T-cell (primary cell): Measurements from ENCODE around the gene TRIM27. TPM values are rescaled to one million over a fixed set of nuclear protein-coding genes. Genes with fewer than 3 reads are reported as not detected.

Source experiments
- ATAC-seq, 4 experiments: fragments of 200-7000 bp in 3 of 4; fragments of 150-1000 bp in 1 of 4; cut with Tn5 transposase; replicated peaks in 1 of 4; 1 replicate in 3 of 4; 2 replicates in 1 of 4; pipeline ENCODE4 v1.10.0; 2021; ENCODE audit warnings: moderate library complexity in 3 of 4, mild to moderate bottlenecking in 2 of 4, moderate number of reproducible peaks in 1 of 4
- CTCF ChIA-PET, 2 donors: fragments of 300-600 bp; sonication (Branson Sonifier 250); formaldehyde crosslinking; loops; one replicate each; lab custom pipeline; 2022; ENCODE audit warnings: antibody characterized with exemption in 2 of 2; lab: Charles Lee
- POLR2A ChIA-PET, 2 donors: fragments of 300-600 bp; sonication (Branson Sonifier 250); formaldehyde crosslinking; loops; one replicate each; lab custom pipeline; 2022; ENCODE audit warnings: antibody characterized with exemption in 2 of 2; lab: Charles Lee
- DNase-seq, 35 experiments: peaks; one replicate each; pipeline versions ENCODE4 v3.0.0 to v3.0.0-alpha.2; 2013 to 2023
- H3K27ac ChIP-seq: one replicate; pipeline ENCODE4 v1.5.1; 2013; ENCODE audit warnings: low read length
- H3K27me3 ChIP-seq, 2 experiments: replicated peaks in 1 of 2; 1 replicate in 1 of 2; 2 replicates in 1 of 2; pipeline versions ENCODE4 v1.6.1 to v1.7.0; 2013; ENCODE audit warnings: low read length in 1 of 2, mixed read lengths in 1 of 2; ENCODE audit not compliant: control insufficient read depth in 2 of 2, insufficient read depth in 2 of 2; ENCODE audit errors: extremely low read depth in 1 of 2
- H3K36me3 ChIP-seq, 2 donors: 1 replicate in 1 of 2; 2 replicates in 1 of 2; pipeline versions ENCODE4 v1.6.1 to v1.7.0; 2013; ENCODE audit warnings: low read length in 1 of 2; ENCODE audit not compliant: control insufficient read depth in 2 of 2, insufficient read depth in 1 of 2; ENCODE audit errors: extremely low read depth in 1 of 2
- H3K4me1 ChIP-seq, 2 experiments: 1 replicate in 1 of 2; 2 replicates in 1 of 2; pipeline versions ENCODE4 v1.6.1 to v1.7.0; 2013; ENCODE audit warnings: low read length in 2 of 2, mixed read lengths in 1 of 2; ENCODE audit not compliant: insufficient read depth in 2 of 2, control insufficient read depth in 1 of 2; ENCODE audit errors: extremely low read depth in 1 of 2
- H3K4me3 ChIP-seq, 2 donors: 1 replicate in 1 of 2; 2 replicates in 1 of 2; pipeline versions ENCODE4 v1.5.1 to v1.7.0; 2013; ENCODE audit warnings: mild to moderate bottlenecking in 2 of 2, low read length in 1 of 2, moderate library complexity in 1 of 2; ENCODE audit not compliant: control insufficient read depth in 1 of 2; ENCODE audit errors: extremely low read depth in 1 of 2
- H3K9me3 ChIP-seq: 2 replicates; pipeline ENCODE4 v1.7.0; 2013
- H3K27ac Mint-ChIP-seq, 2 donors: one replicate each; pipeline ENCODE4 v1.8.0; 2020 to 2021; ENCODE audit warnings: mild to moderate bottlenecking in 2 of 2, mixed read lengths in 2 of 2
- H3K27me3 Mint-ChIP-seq, 2 donors: one replicate each; pipeline ENCODE4 v1.8.0; 2021 to 2022; ENCODE audit warnings: mixed read lengths in 2 of 2
- H3K36me3 Mint-ChIP-seq: one replicate; pipeline ENCODE4 v1.8.0; 2021; ENCODE audit warnings: mixed read lengths
- H3K4me1 Mint-ChIP-seq, 3 donors: one replicate each; pipeline ENCODE4 v1.8.0; 2020 to 2022; ENCODE audit warnings: mixed read lengths in 3 of 3, mild to moderate bottlenecking in 1 of 3
- H3K4me3 Mint-ChIP-seq, 3 donors: one replicate each; pipeline ENCODE4 v1.8.0; 2020 to 2022; ENCODE audit warnings: mild to moderate bottlenecking in 3 of 3, mixed read lengths in 3 of 3, moderate library complexity in 3 of 3
- H3K9me3 Mint-ChIP-seq, 3 donors: one replicate each; pipeline ENCODE4 v1.8.0; 2020 to 2022; ENCODE audit warnings: mixed read lengths in 3 of 3
- WGBS: methylation state at CpG from one replicate; pipeline ENCODE4 v1.1.5; 2013; ENCODE audit warnings: missing lambda C conversion rate; ENCODE audit not compliant: insufficient coverage; 5-methylcytosine and 5-hydroxymethylcytosine counted together
- total RNA-seq, 35 experiments: library from RNA in 6 of 35; stranded (reverse) in 6 of 35; fragments of 120-200 nt in 1 of 35; gene quantifications; one replicate each; pipeline versions ENCODE4 v1.2.1 to v1.2.4 and lab custom pipeline; 2013 to 2026

The TRIM27 gene
- total RNA-seq, 5 donors from 2014 or later (not counting 1 experiment from before 2014, with no cell fraction given), result 27.2 to 91.7 (median 86.9) TPM

DNA sequence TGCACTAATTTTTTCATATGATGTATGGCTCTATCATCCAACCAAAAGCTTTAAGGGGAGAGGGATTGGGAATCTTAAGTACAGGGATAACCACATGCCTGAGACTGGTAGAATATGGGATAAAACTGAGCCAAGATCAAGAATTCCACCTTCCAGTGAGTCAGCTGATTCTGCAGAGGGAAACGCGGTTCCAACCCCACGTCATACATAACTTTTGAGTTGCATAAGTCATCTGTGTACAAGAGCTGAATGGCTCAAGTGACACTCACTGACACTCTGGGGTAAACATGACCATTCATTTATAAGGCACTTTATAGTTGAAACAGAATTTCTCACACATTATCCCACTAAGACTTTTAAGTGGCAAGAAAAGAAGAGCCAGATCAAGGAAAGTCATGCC lies 16.4 kb downstream of the TRIM27 start:
- CTCF ChIA-PET, result no interaction called here
- Histone ChIP-seq H3K9me3 (no peaks in the 10 kb centered on the region), H3K36me3 (peaks cover 22 to 88% of the 10 kb centered on the region in 2 donors), H3K4me3 (no peak overlapping the region), H3K27ac (no peak overlapping the region), H3K27me3 (no peaks in the 10 kb centered on the region), H3K4me1 (no peaks in the 10 kb centered on the region)
- Mint-ChIP-seq H3K4me1 (peaks cover 0 to 7% (median 0%) of the 10 kb centered on the region in 3 donors), H3K27ac (peak overlapping the region in 1 of 2 donors; percentile 48), H3K9me3 (no peaks in the 10 kb centered on the region), H3K4me3 (no peak overlapping the region), H3K36me3 (peaks cover 69% of the 10 kb centered on the region), H3K27me3 (no peaks in the 10 kb centered on the region)
- no peak for DNase-seq
- POLR2A ChIA-PET, result no interaction called here
- no peak for ATAC-seq
- WGBS, result 95% methylated on average over 3 of the region's 3 CpGs

DNA sequence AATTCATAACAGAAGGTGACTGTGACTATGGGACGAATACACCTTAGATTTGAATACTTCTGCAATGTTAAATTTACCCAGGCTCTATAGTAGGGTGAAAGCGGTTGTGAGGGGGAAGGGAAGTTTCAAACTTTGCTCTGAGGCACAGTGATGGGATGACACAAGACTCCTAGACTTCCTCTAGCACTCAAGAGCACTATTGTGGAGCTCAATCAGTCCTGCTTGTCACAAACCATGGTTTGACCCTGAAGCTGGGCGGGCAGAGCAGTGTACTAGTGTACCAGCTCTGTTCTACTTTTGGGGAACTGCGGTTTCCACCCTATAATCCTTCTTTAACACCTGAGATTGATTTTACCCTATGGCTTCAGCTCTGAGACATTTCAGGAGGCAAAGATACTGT lies 17.1 kb downstream of the TRIM27 start:
- Mint-ChIP-seq H3K4me1 (peaks cover 0 to 7% (median 0%) of the 10 kb centered on the region in 3 donors), H3K27me3 (no peaks in the 10 kb centered on the region), H3K9me3 (no peaks in the 10 kb centered on the region), H3K27ac (peak overlapping the region in 1 of 2 donors; percentile 43), H3K4me3 (no peak overlapping the region), H3K36me3 (peaks cover 69% of the 10 kb centered on the region)
- no peaks in the 10 kb centered on the region for H3K9me3 ChIP-seq
- ChIA-PET POLR2A (no interaction called here), CTCF (no interaction called here)
- DNase-seq (no peak), ATAC-seq (no peak)
- H3K27me3 ChIP-seq, result no peaks in the 10 kb centered on the region
- no peaks in the 10 kb centered on the region for H3K4me1 ChIP-seq
- no peak overlapping the region for H3K27ac ChIP-seq
- H3K4me3 ChIP-seq, result no peak overlapping the region
- peaks cover 24 to 89% of the 10 kb centered on the region in 2 donors for H3K36me3 ChIP-seq
- WGBS, result 100% methylated on average over 1 of the region's 4 CpGs

DNA sequence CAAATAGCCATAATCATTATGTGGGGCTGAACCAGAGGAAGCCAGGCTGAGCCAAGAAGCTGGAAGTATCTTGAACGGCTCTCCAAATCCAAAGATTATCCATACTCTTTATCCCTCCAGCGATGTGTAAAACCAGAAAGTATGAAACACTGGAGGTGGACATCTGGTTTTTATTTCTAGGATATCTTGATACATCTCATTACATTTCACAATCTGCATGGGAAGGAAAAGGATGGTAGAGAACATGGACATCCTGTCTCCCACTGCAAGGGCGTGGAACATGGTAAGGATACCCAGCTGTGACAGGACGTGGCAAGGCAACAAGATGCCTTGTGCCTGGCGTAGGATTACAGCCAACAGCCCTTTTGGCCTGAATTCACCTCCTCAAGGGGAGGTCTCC lies 20.1 kb downstream of the TRIM27 start:
- no peaks in the 10 kb centered on the region for H3K27me3 ChIP-seq
- no peaks in the 10 kb centered on the region for H3K9me3 ChIP-seq
- H3K4me3 Mint-ChIP-seq, result no peak overlapping the region
- ATAC-seq (no peak), DNase-seq (no peak)
- ChIA-PET POLR2A (no interaction called here), CTCF (no interaction called here)
- 83% methylated on average over 2 of the region's 5 CpGs for WGBS
- no peaks in the 10 kb centered on the region for H3K27me3 Mint-ChIP-seq
- H3K4me1 ChIP-seq, result no peaks in the 10 kb centered on the region
- no peak overlapping the region for H3K4me3 ChIP-seq
- H3K27ac Mint-ChIP-seq, result no peak overlapping the region
- H3K36me3 Mint-ChIP-seq, result peaks cover 63% of the 10 kb centered on the region
- H3K36me3 ChIP-seq, result peaks cover 22 to 74% of the 10 kb centered on the region in 2 donors
- H3K9me3 Mint-ChIP-seq, result no peaks in the 10 kb centered on the region
- H3K27ac ChIP-seq, result no peak overlapping the region
- peaks cover 1 to 2% (median 2%) of the 10 kb centered on the region in 3 donors for H3K4me1 Mint-ChIP-seq

DNA sequence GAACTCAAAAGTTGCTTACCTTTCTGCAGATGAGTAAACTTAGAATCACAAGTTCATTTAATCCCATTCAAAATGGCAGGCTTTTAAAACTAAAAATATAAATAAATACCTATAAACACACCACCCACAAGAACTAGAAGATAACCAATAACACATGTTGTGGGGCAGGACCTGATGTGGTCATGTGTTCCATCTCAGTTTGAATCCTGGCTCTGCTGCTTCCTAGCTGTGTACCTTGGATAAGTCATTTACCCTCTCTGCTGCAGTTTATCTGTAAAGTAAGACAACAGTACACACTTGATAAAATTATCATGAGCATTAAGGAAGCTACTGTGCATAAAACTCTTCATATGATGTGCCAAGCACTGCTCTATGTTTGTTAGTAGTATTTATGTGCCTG lies 22.0 kb downstream of the TRIM27 start:
- no peak overlapping the region for H3K4me3 Mint-ChIP-seq
- no peak overlapping the region for H3K27ac Mint-ChIP-seq
- DNase-seq (no peak), ATAC-seq (no peak)
- Histone ChIP-seq H3K4me3 (no peak overlapping the region), H3K36me3 (peaks cover 22 to 56% of the 10 kb centered on the region in 2 donors), H3K27ac (no peak overlapping the region), H3K9me3 (no peaks in the 10 kb centered on the region), H3K27me3 (no peaks in the 10 kb centered on the region), H3K4me1 (peaks cover 7 to 11% of the 10 kb centered on the region in 2 experiments)
- no peaks in the 10 kb centered on the region for H3K27me3 Mint-ChIP-seq
- peaks cover 53% of the 10 kb centered on the region for H3K36me3 Mint-ChIP-seq
- peaks cover 11 to 14% (median 13%) of the 10 kb centered on the region in 3 donors for H3K4me1 Mint-ChIP-seq
- no peaks in the 10 kb centered on the region for H3K9me3 Mint-ChIP-seq
- ChIA-PET CTCF (no interaction called here), POLR2A (no interaction called here)

DNA sequence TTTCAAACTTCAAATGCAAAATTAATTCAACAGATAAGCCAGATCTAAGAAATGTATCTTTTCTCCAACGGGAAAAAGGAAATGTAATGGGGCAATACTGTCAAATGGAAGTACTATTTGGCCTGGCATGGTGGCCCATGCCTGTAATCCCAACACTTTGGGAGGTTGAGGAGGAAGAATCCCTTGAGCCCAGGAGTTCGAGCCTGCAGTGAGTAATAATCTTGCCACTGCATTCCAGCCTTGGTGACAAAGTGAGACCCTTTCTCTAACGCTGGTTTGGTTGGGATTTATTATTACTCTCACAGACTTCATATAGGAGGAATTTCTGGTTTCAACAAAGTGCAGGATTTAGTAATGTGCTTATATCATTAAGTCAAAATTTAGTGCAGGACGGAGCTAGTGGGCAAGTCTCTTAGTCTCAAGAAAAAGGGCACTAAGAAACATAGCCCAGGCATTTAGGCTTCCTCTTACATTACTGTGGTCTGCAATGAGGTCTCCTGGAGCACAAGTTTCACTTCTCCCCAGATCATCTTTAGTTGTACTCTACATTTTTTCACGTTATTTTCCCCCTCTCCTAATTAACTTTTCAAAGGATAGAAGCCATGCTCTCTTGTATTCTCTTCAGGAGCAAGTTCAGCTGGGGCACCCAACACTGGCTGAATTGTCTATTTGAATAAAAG lies 23.1 kb downstream of the TRIM27 start:
- 100% methylated on average over 1 of the region's 5 CpGs for WGBS

DNA sequence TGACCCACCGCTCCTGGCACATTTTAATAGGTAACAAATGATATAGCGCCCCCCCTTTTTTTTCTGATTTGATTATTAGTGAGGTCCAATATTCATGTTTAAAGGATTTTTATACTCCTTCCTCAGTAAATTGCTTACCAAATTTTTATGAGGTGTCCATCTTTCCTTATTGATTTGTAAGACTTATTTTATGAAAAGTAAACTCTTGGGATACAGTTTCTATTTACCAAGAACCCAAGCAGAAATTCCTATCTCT lies 25.1 kb downstream of the TRIM27 start:
- no peaks in the 10 kb centered on the region for H3K9me3 ChIP-seq
- ChIA-PET POLR2A (interaction anchor here (0.6 to 0.7 kb wide), 2 partner anchors 15 to 37 kb away, joined by 3 to 5 read pairs; no protein-coding TSS in a partner anchor), CTCF (interaction anchor here in 1 of 2 donors (0.6 to 1.2 kb wide), 2 partner anchors 27 to 62 kb away, joined by 3 read pairs; no protein-coding TSS in a partner anchor)
- H3K27me3 ChIP-seq, result no peaks in the 10 kb centered on the region
- H3K27ac ChIP-seq, result peak overlapping the region; percentile 5
- H3K9me3 Mint-ChIP-seq, result no peaks in the 10 kb centered on the region
- peak overlapping the region in 2 of 3 donors; percentile 65 to 66 for H3K4me3 Mint-ChIP-seq
- WGBS, result no CpG with 5 or more reads among the region's 2 CpGs
- H3K36me3 ChIP-seq, result peaks cover 13 to 27% of the 10 kb centered on the region in 2 donors
- H3K36me3 Mint-ChIP-seq, result peaks cover 28% of the 10 kb centered on the region
- peaks cover 15 to 29% (median 21%) of the 10 kb centered on the region in 3 donors for H3K4me1 Mint-ChIP-seq
- peak overlapping the region; percentile 52 to 57 for H3K27ac Mint-ChIP-seq
- peaks cover 0 to 4% of the 10 kb centered on the region in 2 donors for H3K27me3 Mint-ChIP-seq
- H3K4me3 ChIP-seq, result no peak overlapping the region
- DNase-seq (no peak), ATAC-seq (no peak)
- H3K4me1 ChIP-seq, result peaks cover 10 to 13% of the 10 kb centered on the region in 2 experiments

More for the DNA sequence above, 23.1 kb downstream of the TRIM27 start:
- peaks cover 22 to 46% of the 10 kb centered on the region in 2 donors for H3K36me3 ChIP-seq
- H3K27me3 ChIP-seq, result no peaks in the 10 kb centered on the region
- no peak overlapping the region for H3K27ac ChIP-seq
- no peak for ATAC-seq
- Mint-ChIP-seq H3K36me3 (peaks cover 45% of the 10 kb centered on the region), H3K27me3 (peaks cover 0 to 4% of the 10 kb centered on the region in 2 donors), H3K4me3 (no peak overlapping the region), H3K4me1 (peaks cover 11 to 24% (median 18%) of the 10 kb centered on the region in 3 donors), H3K9me3 (no peaks in the 10 kb centered on the region), H3K27ac (no peak overlapping the region)
- H3K9me3 ChIP-seq, result no peaks in the 10 kb centered on the region
- peaks cover 7 to 13% of the 10 kb centered on the region in 2 experiments for H3K4me1 ChIP-seq
- ChIA-PET POLR2A (no interaction called here), CTCF (no interaction called here)
- no peak for DNase-seq
- no peak overlapping the region for H3K4me3 ChIP-seq
